HCT116 (cell line): ENCODE data around the gene CLEC16A. TPM values are rescaled to one million over a fixed set of nuclear protein-coding genes. Genes with fewer than 3 reads are reported as not detected.

Experiments
- ATAC-seq: fragments of 200-7000 bp; cut with Tn5 transposase; 2 replicates; pipeline ENCODE4 v1.9.1; 2020; ENCODE audit warnings: mild to moderate bottlenecking, moderate library complexity
- BruUV-seq: library from RNA; stranded (reverse); fragments of 400-500 nt; replicated peaks from 2 replicates; lab custom pipeline; 2021; lab: Mats Ljungman, UMichigan
- CTCF ChIA-PET: fragments of 300-600 bp; sonication (Branson Sonifier 250); formaldehyde crosslinking; loops from one replicate; lab custom pipeline; 2021; ENCODE audit warnings: antibody characterized with exemption; lab: Charles Lee
- POLR2A ChIA-PET: fragments of 300-600, 350-600 bp; sonication (Branson Sonifier 250); formaldehyde crosslinking; loops from one replicate; lab custom pipeline; 2021; ENCODE audit warnings: antibody characterized with exemption; lab: Charles Lee
- RAD21 ChIA-PET, 2 experiments: fragments of 300-600 bp; sonication (Branson Sonifier 250); formaldehyde crosslinking; loops; one replicate each; lab custom pipeline; 2023; ENCODE audit warnings: low total read pairs in 2 of 2; ENCODE audit not compliant: uncharacterized antibody in 2 of 2, unreplicated experiment in 2 of 2, low non-redundant PET in 1 of 2; lab: Charles Lee
- DNase-seq: peaks from one replicate; pipeline ENCODE4 v3.0.0-alpha.2; 2010; ENCODE audit warnings: low read depth, low spot score
- H2AFZ ChIP-seq: fragments of 200-600 bp; shearing (Covaris generic), sonication (generic); 2 replicates; pipeline ENCODE4 v1.6.1; 2017; ENCODE audit warnings: low read depth, mixed run types, mixed read lengths, antibody characterized with exemption, low read length; ENCODE audit not compliant: poor library complexity, severe bottlenecking
- H3K27ac ChIP-seq: 2 replicates; pipeline ENCODE4 v1.5.1; 2012; ENCODE audit warnings: low read depth, low read length
- H3K27me3 ChIP-seq: fragments of 200-600 bp; sonication (generic); 2 replicates; pipeline ENCODE4 v1.6.1; 2016; ENCODE audit warnings: mixed run types, low read length, mixed read lengths; ENCODE audit not compliant: insufficient read depth
- H3K36me3 ChIP-seq, 2 experiments: fragments of 200-500 bp in 1 of 2; fragments of 200-600 bp in 1 of 2; sonication (Bioruptor generic) in 1 of 2; sonication (generic) in 1 of 2; 2 replicates each; pipeline versions ENCODE4 v1.5.1 to v1.6.1; 2014 to 2016; ENCODE audit warnings: low read length in 2 of 2, inconsistent platforms in 1 of 2, mixed read lengths in 1 of 2, mixed run types in 1 of 2; ENCODE audit not compliant: insufficient read depth in 2 of 2, control insufficient read depth in 1 of 2
- H3K4me1 ChIP-seq, 2 experiments: fragments of 200-600 bp in 1 of 2; sonication (generic) in 1 of 2; 2 replicates each; pipeline versions ENCODE4 v1.5.1 to v1.6.1; 2012 to 2017; ENCODE audit warnings: low read length in 2 of 2, inconsistent platforms in 1 of 2, mild to moderate bottlenecking in 1 of 2, mixed read lengths in 1 of 2, mixed run types in 1 of 2, moderate library complexity in 1 of 2; ENCODE audit not compliant: insufficient read depth in 2 of 2, control insufficient read depth in 1 of 2
- H3K4me2 ChIP-seq: fragments of 200-600 bp; sonication (generic); 2 replicates; pipeline ENCODE4 v1.6.1; 2017; ENCODE audit warnings: mixed run types, low read length, mixed read lengths
- H3K4me3 ChIP-seq, 2 experiments: fragments of 200-600 bp in 1 of 2; sonication (generic) in 1 of 2; replicated peaks in 1 of 2; 2 replicates each; pipeline ENCODE4 v1.5.1; 2011 to 2016; ENCODE audit warnings: low read length in 2 of 2, control low read depth in 1 of 2, low read depth in 1 of 2, mild to moderate bottlenecking in 1 of 2, mixed read lengths in 1 of 2, mixed run types in 1 of 2
- H3K79me2 ChIP-seq: fragments of 200-600 bp; sonication (generic); 2 replicates; pipeline ENCODE4 v1.6.1; 2017; ENCODE audit warnings: mild to moderate bottlenecking, mixed run types, low read length, moderate library complexity, mixed read lengths; ENCODE audit not compliant: insufficient read depth
- H3K9ac ChIP-seq: fragments of 200-600 bp; sonication (generic); 2 replicates; pipeline ENCODE4 v1.6.1; 2016; ENCODE audit warnings: low read length, mixed read lengths
- H3K9me2 ChIP-seq: fragments of 200-600 bp; sonication (generic), shearing (Covaris generic); 2 replicates; pipeline ENCODE4 v1.6.1; 2017; ENCODE audit warnings: mixed run types, mild to moderate bottlenecking, moderate library complexity; ENCODE audit not compliant: insufficient read depth
- H3K9me3 ChIP-seq, 2 experiments: fragments of 200-500 bp in 1 of 2; fragments of 200-600 bp in 1 of 2; sonication (Bioruptor generic) in 1 of 2; sonication (generic) in 1 of 2; 2 replicates each; pipeline ENCODE4 v1.6.1; 2014 to 2017; ENCODE audit warnings: low read length in 2 of 2, mixed read lengths in 2 of 2, inconsistent platforms in 1 of 2, low read depth in 1 of 2, mild to moderate bottlenecking in 1 of 2, mixed run types in 1 of 2, moderate library complexity in 1 of 2; ENCODE audit not compliant: control insufficient read depth in 1 of 2, insufficient read depth in 1 of 2
- H4K20me1 ChIP-seq: fragments of 200-600 bp; sonication (generic), shearing (Covaris generic); 2 replicates; pipeline ENCODE4 v1.6.1; 2017; ENCODE audit warnings: mixed run types, mild to moderate bottlenecking, moderate library complexity; ENCODE audit not compliant: insufficient read depth
- CBX3 ChIP-seq: IDR thresholded peaks from 2 replicates; pipeline ENCODE4 v1.6.1; 2012; ENCODE audit warnings: low read depth
- EGR1 ChIP-seq: IDR thresholded peaks from 2 replicates; pipeline ENCODE4 v1.6.1; 2012; ENCODE audit warnings: low read depth
- JUND ChIP-seq: IDR thresholded peaks from 2 replicates; pipeline ENCODE4 v1.6.1; 2012
- RAD21 ChIP-seq: IDR thresholded peaks from 2 replicates; pipeline ENCODE4 v1.6.1; 2012; ENCODE audit warnings: low read depth, mild to moderate bottlenecking
- SP1 ChIP-seq: IDR thresholded peaks from 2 replicates; pipeline ENCODE4 v1.6.1; 2012; ENCODE audit warnings: low read depth
- YY1 ChIP-seq: IDR thresholded peaks from 2 replicates; pipeline ENCODE4 v1.6.1; 2011; ENCODE audit warnings: low read length, low read depth, moderate library complexity, mild to moderate bottlenecking; ENCODE audit not compliant: insufficient replicate concordance; ENCODE audit errors: extremely low read depth
- ZBTB33 ChIP-seq: IDR thresholded peaks from 2 replicates; pipeline ENCODE4 v1.6.1; 2011; ENCODE audit warnings: mild to moderate bottlenecking, low read length, moderate library complexity; ENCODE audit not compliant: insufficient replicate concordance; ENCODE audit errors: extremely low read depth
- ZFX ChIP-seq: fragments of 450-650 bp; IDR thresholded peaks from 2 replicates; pipeline ENCODE4 v1.6.1; 2017
- ZNF274 ChIP-seq: fragments of 200-500 bp; sonication (Bioruptor generic); IDR thresholded peaks from 2 replicates; pipeline ENCODE4 v1.6.1; 2014; ENCODE audit warnings: mild to moderate bottlenecking, low read depth, low read length, inconsistent platforms
- intact Hi-C: fragments of 100-400 bp; cut with micrococcal nuclease; formaldehyde crosslinking; loops from 2 replicates; pipeline ENCODE4 v1.10.0; 2022
- total RNA-seq: library from RNA; stranded (reverse); gene quantifications from one replicate; pipeline ENCODE4 v1.2.1, GENCODE V29; 2021; ENCODE audit not compliant: unreplicated experiment
- TF ChIP-seq, protein P1 (sequence below): IDR thresholded peaks from 2 replicates; pipeline ENCODE4 v1.6.1; 2012
- TF ChIP-seq, protein P2 (sequence below): IDR thresholded peaks from 2 replicates; pipeline ENCODE4 v1.6.1; 2012
- TF ChIP-seq, protein P3 (sequence below), 3 experiments: fragments of 200-600 bp in 1 of 3; sonication (generic) in 1 of 3; IDR thresholded peaks in 2 of 3; conservative IDR thresholded peaks in 1 of 3; 2 replicates each; pipeline ENCODE4 v1.5.1; 2012 to 2017; ENCODE audit warnings: low read depth in 2 of 3, low read length in 2 of 3, antibody characterized with exemption in 1 of 3, borderline replicate concordance in 1 of 3, control low read depth in 1 of 3, mild to moderate bottlenecking in 1 of 3, mixed read lengths in 1 of 3, mixed run types in 1 of 3, moderate library complexity in 1 of 3; ENCODE audit not compliant: insufficient read depth in 1 of 3

Gene CLEC16A
- total RNA-seq, 1 experiment from 2014 or later: 18.0 TPM

- TF ChIP-seq SP1: no peak
These were observed 184.1 kb downstream of the CLEC16A start (continued) for GRCh38 chr16:11128211-11129141.

GRCh38 chr16:11129378-11129781 is 185.0 kb downstream of the CLEC16A start:
- no TSS peak for BruUV-seq
- H3K27me3 ChIP-seq: no peaks in the 10 kb centered on the region
- no peak for TF ChIP-seq YY1
- TF ChIP-seq JUND: no peak
- TF ChIP-seq, protein P1, sequence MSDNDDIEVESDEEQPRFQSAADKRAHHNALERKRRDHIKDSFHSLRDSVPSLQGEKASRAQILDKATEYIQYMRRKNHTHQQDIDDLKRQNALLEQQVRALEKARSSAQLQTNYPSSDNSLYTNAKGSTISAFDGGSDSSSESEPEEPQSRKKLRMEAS: no peak
- TF ChIP-seq, protein P2, sequence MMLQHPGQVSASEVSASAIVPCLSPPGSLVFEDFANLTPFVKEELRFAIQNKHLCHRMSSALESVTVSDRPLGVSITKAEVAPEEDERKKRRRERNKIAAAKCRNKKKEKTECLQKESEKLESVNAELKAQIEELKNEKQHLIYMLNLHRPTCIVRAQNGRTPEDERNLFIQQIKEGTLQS: no peak
- no peak for TF ChIP-seq SP1
- no peak for TF ChIP-seq RAD21
- TF ChIP-seq ZBTB33: no peak
- TF ChIP-seq CBX3: no peak
- TF ChIP-seq ZFX: no peak
- TF ChIP-seq EGR1: no peak
- TF ChIP-seq, protein P3, sequence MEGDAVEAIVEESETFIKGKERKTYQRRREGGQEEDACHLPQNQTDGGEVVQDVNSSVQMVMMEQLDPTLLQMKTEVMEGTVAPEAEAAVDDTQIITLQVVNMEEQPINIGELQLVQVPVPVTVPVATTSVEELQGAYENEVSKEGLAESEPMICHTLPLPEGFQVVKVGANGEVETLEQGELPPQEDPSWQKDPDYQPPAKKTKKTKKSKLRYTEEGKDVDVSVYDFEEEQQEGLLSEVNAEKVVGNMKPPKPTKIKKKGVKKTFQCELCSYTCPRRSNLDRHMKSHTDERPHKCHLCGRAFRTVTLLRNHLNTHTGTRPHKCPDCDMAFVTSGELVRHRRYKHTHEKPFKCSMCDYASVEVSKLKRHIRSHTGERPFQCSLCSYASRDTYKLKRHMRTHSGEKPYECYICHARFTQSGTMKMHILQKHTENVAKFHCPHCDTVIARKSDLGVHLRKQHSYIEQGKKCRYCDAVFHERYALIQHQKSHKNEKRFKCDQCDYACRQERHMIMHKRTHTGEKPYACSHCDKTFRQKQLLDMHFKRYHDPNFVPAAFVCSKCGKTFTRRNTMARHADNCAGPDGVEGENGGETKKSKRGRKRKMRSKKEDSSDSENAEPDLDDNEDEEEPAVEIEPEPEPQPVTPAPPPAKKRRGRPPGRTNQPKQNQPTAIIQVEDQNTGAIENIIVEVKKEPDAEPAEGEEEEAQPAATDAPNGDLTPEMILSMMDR (IDR thresholded peaks at IDR 0.05 in 2 of 3, conservative IDR thresholded peaks at IDR 0.05 in 1 of 3; ENCODE audit: borderline replicate concordance in 1 of 3, insufficient read depth in 1 of 3, low read depth in 2 of 3, low read length in 2 of 3): no peak
- TF ChIP-seq ZNF274: no peak
- RAD21 ChIA-PET: no interaction called here
- DNase-seq (no peak), ATAC-seq (no peak)
- H3K4me3 ChIP-seq: no peak overlapping the region
- H3K79me2 ChIP-seq: no peaks in the 10 kb centered on the region
- H4K20me1 ChIP-seq: no peaks in the 10 kb centered on the region
- no peak overlapping the region for H3K4me2 ChIP-seq
- H3K9ac ChIP-seq: no peak overlapping the region
- no peak overlapping the region for H3K27ac ChIP-seq
- H3K36me3 ChIP-seq: no peaks in the 10 kb centered on the region
- H3K4me1 ChIP-seq: peaks cover 20 to 22% of the 10 kb centered on the region in 2 experiments
- CTCF ChIA-PET: no interaction called here
- intact Hi-C loops: no loop called here
- H3K9me3 ChIP-seq: no peaks in the 10 kb centered on the region
- H2AFZ ChIP-seq: no peak overlapping the region
- no peaks in the 10 kb centered on the region for H3K9me2 ChIP-seq
- POLR2A ChIA-PET: no interaction called here
